ENCODE data around the gene CARNS1.

The CARNS1 gene

DNA sequence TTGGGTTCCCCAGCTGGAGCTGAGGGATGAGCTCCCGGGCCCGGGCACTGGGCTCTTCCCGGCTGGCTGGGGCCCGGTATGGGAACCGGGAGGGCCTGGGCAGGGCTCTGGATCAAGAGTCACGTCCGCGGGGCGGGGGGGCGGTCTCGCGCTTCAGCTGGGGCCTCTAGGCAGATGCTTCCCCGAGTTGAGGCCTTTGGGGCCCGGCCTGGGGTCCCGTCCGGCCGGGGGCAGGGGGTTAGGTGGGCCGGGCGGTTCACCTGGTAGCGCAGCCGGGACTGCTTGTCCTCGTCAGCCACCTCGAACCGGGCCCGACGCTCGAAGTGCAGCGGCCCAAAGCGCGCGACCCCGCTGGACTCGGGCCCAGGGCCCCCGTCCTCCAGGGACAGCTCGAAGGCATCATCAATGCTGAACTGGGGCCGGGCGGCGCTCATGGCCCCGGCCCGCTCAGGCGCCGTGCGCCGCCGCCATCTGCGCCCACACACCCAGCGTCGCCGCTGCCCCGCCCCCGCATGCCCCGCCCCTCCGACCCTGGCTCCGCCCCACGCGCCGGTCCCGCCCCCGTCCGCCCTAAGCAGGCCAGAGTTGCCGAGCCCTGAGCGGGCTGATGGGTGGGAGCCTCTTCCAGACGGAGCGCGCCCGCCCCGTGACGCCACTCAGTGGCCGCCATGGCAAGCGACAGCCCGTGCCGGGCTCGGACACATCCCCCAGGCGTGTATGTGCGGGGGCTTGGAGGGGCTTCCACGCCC lies 53.5 kb downstream of the CARNS1 start, which contains the start of gene TMEM134:
TMEM134 (minus strand) TSS at position 493 of the 749 bp plus-strand sequence; CDS start at position 434, 59 bp downstream.
- DNase-seq = peak; percentile 93 to 94

DNA sequence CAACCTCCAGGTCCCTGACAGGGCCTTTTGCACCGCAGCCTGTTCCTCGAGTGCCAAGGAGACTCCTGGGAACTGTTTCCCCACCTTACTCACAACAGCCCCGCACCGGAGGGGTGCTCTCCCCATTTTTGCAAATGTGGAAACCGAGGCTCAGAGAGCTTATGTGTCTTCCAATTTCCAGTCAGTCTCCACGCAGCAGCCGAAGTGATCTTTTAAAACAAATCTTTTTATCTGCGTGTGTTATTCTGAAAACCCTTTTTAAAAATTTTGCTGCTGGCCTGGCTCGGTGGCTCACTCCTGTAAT lies 54.0 kb downstream of the CARNS1 start:
- DNase-seq = no peak

DNA sequence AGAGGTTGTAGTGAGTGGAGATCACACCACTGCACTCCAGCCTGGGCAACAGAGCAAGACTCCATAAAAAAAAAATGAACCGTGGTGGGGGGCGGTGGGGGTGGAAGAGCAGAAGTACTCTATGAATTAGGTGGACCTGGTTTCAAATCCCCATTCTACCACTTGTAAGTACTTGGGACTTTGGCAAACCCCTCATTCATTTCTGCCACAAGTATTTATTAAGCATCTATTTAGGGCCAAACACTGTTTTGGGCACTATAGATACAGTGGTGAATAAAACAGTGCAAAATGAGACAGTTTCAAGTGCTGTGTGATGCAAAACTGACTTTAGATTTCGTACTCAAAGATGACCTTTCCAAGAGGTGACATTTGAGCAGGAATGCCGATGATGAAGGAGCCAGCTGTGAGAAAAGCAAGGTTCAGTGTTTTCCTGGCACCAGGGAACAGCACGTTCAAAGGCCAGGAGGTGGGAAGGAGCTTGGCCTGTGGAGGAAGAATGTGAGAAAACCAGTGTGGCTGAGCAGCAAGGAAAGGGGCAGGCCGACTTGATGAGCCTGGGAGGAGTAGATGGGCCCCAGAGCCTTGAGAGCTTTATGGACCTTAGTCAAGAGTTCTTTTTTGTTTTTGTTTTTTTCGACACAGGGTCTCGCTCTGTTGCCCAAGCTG lies 55.0 kb downstream of the CARNS1 start:
- no peak for DNase-seq

DNA sequence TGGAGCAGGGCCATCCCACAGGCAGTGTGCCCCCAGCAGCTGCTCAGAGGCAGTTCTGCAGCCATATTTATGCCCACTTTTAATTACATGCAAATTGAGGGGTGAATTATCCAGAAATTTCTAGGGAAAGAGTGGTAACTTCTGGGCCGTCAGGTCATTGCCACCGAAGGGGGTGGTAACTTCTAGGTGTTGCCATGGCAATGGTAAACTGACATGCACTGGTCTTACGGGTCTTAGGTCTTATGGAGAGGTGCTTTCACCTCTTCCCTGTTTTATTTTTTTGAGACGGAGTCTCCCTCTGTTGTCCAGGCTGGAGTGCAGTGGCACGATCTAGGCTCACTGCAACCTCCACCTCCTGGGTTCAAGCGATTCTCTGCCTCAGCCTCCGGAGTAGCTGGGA lies 57.4 kb downstream of the CARNS1 start:
- no peak for DNase-seq
